ENCODE results near the gene AQP5.

AQP5 gene

GRCh38 chr12:50014342-50014741 is 52.7 kb downstream of the AQP5 start:
- TF ChIP-seq, protein P1, sequence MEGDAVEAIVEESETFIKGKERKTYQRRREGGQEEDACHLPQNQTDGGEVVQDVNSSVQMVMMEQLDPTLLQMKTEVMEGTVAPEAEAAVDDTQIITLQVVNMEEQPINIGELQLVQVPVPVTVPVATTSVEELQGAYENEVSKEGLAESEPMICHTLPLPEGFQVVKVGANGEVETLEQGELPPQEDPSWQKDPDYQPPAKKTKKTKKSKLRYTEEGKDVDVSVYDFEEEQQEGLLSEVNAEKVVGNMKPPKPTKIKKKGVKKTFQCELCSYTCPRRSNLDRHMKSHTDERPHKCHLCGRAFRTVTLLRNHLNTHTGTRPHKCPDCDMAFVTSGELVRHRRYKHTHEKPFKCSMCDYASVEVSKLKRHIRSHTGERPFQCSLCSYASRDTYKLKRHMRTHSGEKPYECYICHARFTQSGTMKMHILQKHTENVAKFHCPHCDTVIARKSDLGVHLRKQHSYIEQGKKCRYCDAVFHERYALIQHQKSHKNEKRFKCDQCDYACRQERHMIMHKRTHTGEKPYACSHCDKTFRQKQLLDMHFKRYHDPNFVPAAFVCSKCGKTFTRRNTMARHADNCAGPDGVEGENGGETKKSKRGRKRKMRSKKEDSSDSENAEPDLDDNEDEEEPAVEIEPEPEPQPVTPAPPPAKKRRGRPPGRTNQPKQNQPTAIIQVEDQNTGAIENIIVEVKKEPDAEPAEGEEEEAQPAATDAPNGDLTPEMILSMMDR (conservative IDR thresholded peaks at IDR 0.05), result no peak
- no peak for TF ChIP-seq ZFX (IDR thresholded peaks at IDR 0.05)
- no peak overlapping the region for H3K27ac ChIP-seq

Measured in C4-2B (cell line).